ENCODE data around the gene UBE2L6.
A peak's percentile ranks its signal among the peaks of the same experiment; 100 is the strongest.

The UBE2L6 gene

DNA sequence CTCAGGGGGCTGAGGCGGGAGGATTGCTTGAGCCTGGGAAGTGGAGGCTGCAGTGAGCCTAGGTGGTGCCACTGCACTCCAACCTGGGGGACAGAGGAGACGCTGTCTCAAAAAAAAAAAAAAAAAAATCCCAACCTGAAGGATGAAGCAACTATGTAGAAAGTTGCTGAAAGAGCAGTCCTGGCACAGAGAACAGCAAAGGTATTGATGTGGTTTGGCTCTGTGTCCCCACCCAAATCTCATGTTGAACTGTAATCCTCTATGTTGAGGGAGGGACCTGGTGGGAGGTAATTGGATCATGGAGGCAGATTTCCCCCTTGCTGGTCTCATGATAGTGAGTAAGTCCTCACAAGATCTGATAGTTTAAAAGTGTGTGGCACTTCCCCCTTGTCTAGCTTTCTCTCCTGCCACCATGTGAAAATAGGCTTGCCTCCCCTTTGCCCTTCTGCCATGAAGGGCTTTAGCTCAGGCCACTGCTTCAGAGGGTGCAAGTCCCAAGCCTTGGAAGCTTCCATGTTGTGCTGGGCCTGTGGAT is 19.3 kb upstream of the UBE2L6 start:
- Mint-ChIP-seq H3K36me3 (no peaks in the 10 kb centered on the region), H3K9me3 (no peaks in the 10 kb centered on the region), H3K4me1 (peaks cover 20% of the 10 kb centered on the region), H3K27me3 (peaks cover 12% of the 10 kb centered on the region), H3K4me3 (no peak overlapping the region), H3K27ac (no peak overlapping the region)
- ATAC-seq: no peak

DNA sequence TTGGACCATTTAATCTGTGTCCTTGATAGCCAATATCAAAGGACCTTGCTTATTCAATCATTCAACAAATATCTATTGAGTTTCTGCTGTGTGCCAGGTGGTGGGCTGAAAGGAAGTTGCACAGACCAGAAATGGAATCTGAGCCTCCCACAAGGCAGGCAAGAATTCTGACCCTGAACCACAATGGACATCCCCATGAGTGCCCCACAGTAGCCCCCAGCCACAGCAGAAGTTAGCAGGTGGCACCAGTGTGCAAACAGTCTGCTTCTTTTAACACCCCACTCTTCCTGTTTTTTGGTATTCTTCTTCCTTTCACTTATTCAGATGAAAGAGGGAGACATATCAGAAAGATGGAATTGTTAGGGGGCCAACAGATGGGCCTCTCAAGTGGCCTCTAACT is 17.8 kb upstream of the UBE2L6 start:
- no peaks in the 10 kb centered on the region for H3K36me3 Mint-ChIP-seq
- H3K4me1 Mint-ChIP-seq: peaks cover 20% of the 10 kb centered on the region
- no peaks in the 10 kb centered on the region for H3K27me3 Mint-ChIP-seq
- H3K9me3 Mint-ChIP-seq: no peaks in the 10 kb centered on the region
- H3K27ac Mint-ChIP-seq: no peak overlapping the region
- peak; percentile 62 for ATAC-seq
- no peak overlapping the region for H3K4me3 Mint-ChIP-seq

DNA sequence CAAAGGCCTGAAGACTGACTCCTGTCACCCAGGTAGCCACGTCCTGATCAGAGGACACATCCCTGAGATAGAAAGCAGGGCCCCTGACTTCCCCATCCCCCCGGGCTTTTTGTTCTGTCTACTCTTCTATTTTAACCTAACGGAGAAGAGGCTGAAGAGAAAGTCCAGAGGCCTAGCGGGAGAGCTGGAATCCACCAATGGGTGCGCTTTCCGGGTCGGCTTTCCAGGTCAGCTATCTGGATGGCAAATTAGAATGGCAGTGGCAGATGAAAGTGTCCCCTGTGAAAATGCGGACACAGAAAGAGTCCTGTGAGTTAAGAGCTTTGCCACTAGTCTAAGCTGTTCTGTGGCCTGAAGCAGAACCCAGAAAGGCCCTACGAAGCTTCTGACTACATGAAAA is 16.9 kb upstream of the UBE2L6 start:
- H3K4me3 Mint-ChIP-seq: no peak overlapping the region
- no peaks in the 10 kb centered on the region for H3K9me3 Mint-ChIP-seq
- peaks cover 20% of the 10 kb centered on the region for H3K4me1 Mint-ChIP-seq
- no peak for ATAC-seq
- H3K27me3 Mint-ChIP-seq: no peaks in the 10 kb centered on the region
- no peak overlapping the region for H3K27ac Mint-ChIP-seq
- no peaks in the 10 kb centered on the region for H3K36me3 Mint-ChIP-seq

DNA sequence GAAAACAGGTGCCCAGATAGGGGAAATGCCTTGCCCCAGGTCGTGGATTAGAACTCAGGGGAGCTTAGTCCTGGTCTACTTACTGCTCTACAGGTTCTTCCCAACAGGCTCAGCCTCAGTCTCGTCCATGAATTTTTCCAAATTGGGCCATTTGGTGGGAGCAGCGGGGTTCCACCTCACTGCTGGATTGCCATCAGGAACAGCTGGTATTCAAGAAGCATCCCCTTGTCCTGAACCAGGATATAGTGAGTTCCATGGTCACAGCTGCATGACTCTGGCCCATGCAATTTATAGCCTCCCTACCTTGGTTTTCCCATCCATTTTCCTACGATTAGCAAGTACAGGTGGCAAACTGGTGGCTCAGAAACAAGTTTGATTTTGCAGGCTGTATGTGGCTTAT is 6.6 kb upstream of the UBE2L6 start:
- Mint-ChIP-seq H3K4me3 (no peak overlapping the region), H3K4me1 (no peaks in the 10 kb centered on the region), H3K27ac (no peak overlapping the region), H3K9me3 (no peaks in the 10 kb centered on the region), H3K36me3 (peaks cover 4% of the 10 kb centered on the region), H3K27me3 (peaks cover 13% of the 10 kb centered on the region)
- no peak for ATAC-seq

DNA sequence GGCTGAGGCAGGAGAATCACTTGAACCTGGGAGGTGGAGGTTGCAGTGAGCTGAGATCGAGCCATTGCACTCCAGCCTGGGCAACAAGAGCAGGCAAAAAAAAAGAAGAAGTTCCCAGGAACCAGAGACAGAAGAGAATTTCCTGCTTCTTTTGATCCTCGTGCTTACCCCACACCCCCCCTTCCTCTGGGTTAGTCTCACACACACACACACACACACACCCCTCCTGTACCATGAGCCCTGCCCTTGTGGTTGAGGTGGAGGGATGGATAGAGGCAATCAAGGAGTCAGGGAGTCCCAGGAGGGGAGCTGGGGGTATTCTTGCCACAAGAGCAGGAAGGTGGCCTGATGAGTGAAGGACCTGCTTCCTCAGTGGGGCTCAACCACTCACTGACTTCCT is 4.1 kb upstream of the UBE2L6 start:
- Mint-ChIP-seq H3K4me1 (peaks cover 7% of the 10 kb centered on the region), H3K27ac (peak overlapping the region; percentile 30), H3K36me3 (peaks cover 4% of the 10 kb centered on the region), H3K9me3 (no peaks in the 10 kb centered on the region), H3K4me3 (no peak overlapping the region), H3K27me3 (peaks cover 8% of the 10 kb centered on the region)
- no peak for ATAC-seq

DNA sequence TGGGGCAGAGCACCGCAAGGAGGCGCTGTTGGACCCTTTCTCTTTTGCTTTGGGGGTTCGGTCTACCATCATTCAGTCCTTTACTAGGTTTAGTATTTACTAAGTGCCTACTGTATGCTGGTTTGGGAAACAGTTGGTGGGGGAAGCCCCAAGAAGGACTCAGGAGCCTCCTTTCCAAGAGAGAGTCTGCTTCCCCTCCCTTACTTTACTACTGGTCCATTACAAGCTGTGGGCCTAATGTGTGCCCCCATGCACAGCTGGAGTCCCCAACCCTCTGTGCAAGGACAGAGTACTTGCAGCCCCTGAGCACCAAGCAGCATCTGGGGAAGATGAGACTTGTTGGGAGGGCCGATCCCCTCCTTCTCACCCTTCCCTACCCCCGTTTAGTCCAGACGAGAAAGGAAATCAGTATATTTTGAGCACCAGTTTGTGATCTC is 876 bp upstream of the UBE2L6 start:
- Mint-ChIP-seq H3K4me3 (peak overlapping the region; percentile 93), H3K27me3 (no peaks in the 10 kb centered on the region), H3K27ac (peak overlapping the region; percentile 84), H3K4me1 (peaks cover 40% of the 10 kb centered on the region), H3K36me3 (peaks cover 12% of the 10 kb centered on the region), H3K9me3 (no peaks in the 10 kb centered on the region)
- peak; percentile 18 for ATAC-seq

DNA sequence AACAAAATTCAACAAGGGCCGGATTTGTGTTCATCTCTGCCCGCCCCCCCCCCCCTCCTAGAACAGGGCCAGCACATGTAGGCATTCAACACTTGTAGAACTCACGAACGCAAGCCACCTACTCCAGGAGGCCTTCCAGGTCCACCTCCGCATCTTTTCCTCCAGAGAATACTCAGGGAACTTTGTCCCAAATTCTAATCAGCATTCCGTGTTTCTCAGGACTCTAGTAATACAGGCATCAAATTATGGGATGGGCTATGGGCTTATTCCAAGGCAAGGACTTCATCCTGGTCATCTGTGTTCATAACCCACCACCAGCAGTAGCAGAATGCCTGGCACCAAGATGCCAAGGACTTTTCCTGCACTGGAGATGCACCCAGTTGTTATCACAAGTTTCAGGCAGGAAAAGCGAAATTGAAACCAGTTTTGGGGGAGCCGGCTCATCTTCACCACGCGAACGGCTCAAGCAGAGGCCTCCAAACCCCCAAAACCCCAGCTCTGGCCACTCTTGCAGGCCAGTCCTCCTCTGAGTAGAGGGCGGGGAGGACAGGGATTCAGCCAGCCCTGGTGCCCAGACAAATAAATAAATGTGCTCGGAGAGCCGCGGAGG is 462 bp downstream of the UBE2L6 start:
- peaks cover 12% of the 10 kb centered on the region for H3K36me3 Mint-ChIP-seq
- H3K27ac Mint-ChIP-seq: peak overlapping the region; percentile 84
- peak; percentile 3 for ATAC-seq
- peaks cover 53% of the 10 kb centered on the region for H3K4me1 Mint-ChIP-seq
- no peaks in the 10 kb centered on the region for H3K9me3 Mint-ChIP-seq
- no peaks in the 10 kb centered on the region for H3K27me3 Mint-ChIP-seq
- H3K4me3 Mint-ChIP-seq: peak overlapping the region; percentile 93

DNA sequence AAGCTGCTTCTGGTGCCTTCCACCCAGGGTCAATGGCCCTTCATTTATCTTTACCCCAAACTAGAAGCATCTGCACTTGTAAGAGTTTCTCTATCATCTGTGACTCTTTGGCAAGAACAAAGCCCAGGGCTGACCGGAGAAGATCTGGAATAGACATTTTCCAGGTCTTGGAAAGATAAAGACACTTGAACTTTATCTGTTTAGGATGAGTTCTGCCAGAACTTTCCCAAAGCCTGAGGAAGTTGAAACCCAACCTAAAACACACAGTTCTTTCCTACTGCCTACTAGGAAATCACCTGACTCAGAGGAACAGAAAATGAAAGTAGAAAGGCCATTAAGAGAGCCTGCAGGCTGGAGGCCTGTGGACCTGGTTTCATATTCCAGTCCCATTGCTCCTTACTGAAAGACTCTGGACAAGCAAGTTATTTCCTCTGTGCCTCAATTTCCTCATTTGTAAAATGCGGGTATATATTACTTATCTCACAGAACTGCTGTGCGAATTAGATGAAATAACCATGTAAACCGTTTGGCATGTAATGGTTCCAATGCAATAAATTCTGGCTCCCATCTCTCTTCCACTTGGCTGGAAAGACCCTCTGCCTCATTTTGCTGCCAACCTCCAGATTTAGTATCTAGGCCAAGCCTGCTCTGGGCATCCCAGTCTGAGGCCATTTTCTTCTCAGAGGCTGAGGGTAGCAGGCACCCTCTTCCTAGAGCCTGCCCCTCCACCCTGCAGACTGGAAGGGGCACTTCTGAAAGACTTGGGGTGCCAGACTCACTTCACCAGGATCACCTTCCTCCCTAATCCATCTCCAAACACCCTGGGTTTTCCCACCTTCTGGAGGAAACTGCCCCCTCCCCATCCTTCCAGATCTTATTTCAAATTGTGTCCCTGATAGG is 1.2 kb downstream of the UBE2L6 start:
- peak; percentile 49 for ATAC-seq

DNA sequence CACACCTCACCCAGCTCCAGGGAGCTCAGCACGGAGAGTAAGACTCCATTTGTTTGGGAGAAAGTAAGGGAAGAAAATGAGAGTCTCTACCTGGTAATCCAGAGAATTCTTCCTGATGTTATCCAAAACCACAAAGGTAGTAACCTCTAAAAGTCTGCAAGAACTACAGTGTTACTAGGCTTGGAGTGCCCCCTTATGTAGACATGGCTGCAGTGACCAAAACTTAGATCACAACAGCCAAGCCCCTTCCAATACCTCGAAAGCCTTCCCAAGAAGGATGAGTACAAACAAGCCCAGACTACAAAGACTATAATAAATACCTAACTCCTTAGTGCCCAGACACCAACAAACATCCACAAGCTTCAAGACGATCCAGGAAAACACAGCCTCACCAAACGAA is 4.9 kb downstream of the UBE2L6 start:
- no peaks in the 10 kb centered on the region for H3K27me3 Mint-ChIP-seq
- no peak overlapping the region for H3K4me3 Mint-ChIP-seq
- H3K9me3 Mint-ChIP-seq: no peaks in the 10 kb centered on the region
- no peak for ATAC-seq
- peaks cover 66% of the 10 kb centered on the region for H3K4me1 Mint-ChIP-seq
- no peak overlapping the region for H3K27ac Mint-ChIP-seq
- peaks cover 29% of the 10 kb centered on the region for H3K36me3 Mint-ChIP-seq

More for the DNA sequence above, 1.2 kb downstream of the UBE2L6 start:
- H3K4me3 Mint-ChIP-seq: peak overlapping the region; percentile 93
- no peaks in the 10 kb centered on the region for H3K9me3 Mint-ChIP-seq
- peaks cover 59% of the 10 kb centered on the region for H3K4me1 Mint-ChIP-seq
- H3K27ac Mint-ChIP-seq: peak overlapping the region; percentile 84
- peaks cover 16% of the 10 kb centered on the region for H3K36me3 Mint-ChIP-seq
- no peaks in the 10 kb centered on the region for H3K27me3 Mint-ChIP-seq

DNA sequence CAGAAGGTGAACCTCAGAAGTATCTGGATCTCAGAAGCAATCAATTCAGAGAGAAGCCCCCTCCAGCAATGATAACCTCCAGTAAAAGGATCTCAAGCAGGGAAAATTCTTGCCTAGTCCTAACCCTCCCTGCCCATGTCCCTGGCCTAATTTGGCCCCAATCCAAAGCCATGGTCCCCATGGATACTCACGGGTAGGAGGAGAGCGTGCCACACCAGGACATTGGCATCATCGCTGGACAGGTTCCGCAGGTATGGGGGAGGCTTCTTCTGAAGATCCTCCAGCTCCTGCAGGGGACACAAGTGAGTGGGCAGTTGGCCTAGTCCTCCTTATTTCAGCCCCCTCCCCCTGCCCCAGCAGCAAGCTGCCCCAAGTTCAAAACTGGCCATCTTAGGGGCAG is 7.3 kb downstream of the UBE2L6 start:
- peaks cover 45% of the 10 kb centered on the region for H3K4me1 Mint-ChIP-seq
- peaks cover 47% of the 10 kb centered on the region for H3K36me3 Mint-ChIP-seq
- no peak overlapping the region for H3K4me3 Mint-ChIP-seq
- no peaks in the 10 kb centered on the region for H3K9me3 Mint-ChIP-seq
- H3K27ac Mint-ChIP-seq: no peak overlapping the region
- H3K27me3 Mint-ChIP-seq: no peaks in the 10 kb centered on the region
- ATAC-seq: no peak

DNA sequence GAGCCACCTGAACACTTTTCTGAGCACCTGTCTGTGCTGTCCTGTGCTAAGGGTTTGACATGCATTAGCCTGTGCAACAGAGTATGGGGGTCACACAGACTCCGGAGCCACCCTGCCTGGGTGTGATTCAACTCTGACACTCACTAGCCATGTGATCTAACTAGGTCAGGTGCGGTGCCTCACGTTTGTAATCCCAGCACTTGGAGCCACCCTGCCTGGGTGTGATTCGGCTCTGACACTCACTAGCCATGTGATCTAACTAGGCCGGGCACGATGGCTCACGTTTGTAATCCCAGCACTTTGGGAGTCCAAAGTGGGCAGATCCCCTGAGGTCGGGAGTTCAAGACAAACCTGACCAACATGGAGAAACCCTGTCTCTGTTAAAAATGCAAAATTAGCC is 11.4 kb downstream of the UBE2L6 start:
- H3K4me1 Mint-ChIP-seq: peaks cover 5% of the 10 kb centered on the region
- H3K4me3 Mint-ChIP-seq: no peak overlapping the region
- H3K27ac Mint-ChIP-seq: no peak overlapping the region
- peaks cover 60% of the 10 kb centered on the region for H3K36me3 Mint-ChIP-seq
- no peaks in the 10 kb centered on the region for H3K9me3 Mint-ChIP-seq
- no peaks in the 10 kb centered on the region for H3K27me3 Mint-ChIP-seq
- ATAC-seq: no peak

DNA sequence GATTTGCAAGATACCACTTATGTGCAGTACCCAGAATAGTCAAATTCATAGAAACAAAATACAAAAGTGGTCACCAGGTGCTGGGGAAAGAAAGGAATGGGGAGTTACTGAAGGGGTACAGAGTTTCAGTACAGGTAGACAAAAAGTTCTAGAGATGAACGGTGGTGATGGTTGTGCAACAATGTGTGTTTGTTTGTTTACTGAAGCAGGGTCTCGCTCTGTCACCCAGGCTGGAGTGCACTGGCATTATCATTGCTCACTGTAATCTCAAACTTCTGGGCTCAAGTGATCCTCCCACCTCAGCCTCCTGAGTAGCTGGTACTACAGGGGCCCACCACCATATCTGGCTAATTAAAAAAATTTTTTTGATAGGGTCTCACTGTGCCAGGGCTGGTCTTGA is 12.1 kb downstream of the UBE2L6 start:
- Mint-ChIP-seq H3K36me3 (peaks cover 59% of the 10 kb centered on the region), H3K4me3 (no peak overlapping the region)

DNA sequence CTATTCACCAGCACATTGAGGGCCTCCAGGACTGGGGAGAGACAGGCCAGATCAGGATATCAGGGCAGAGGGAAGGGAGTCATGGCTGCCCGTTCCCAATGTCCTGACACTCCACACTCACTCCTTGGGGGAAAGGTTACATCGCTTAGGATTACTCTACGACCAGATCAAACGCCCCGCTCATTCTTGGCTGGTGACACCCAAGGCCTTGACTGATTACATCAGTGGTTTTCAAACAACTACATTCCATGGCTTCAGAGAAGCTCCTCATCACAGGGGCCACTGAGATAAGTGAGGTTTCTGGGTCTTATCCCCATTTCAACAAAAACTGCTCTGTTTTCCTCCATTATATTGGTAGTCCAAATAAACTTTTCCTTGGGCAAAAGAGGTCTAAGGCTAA is 15.0 kb downstream of the UBE2L6 start:
- peaks cover 14% of the 10 kb centered on the region for H3K4me1 Mint-ChIP-seq
- H3K36me3 Mint-ChIP-seq: peaks cover 72% of the 10 kb centered on the region
- H3K4me3 Mint-ChIP-seq: no peak overlapping the region
- H3K27me3 Mint-ChIP-seq: no peaks in the 10 kb centered on the region
- H3K9me3 Mint-ChIP-seq: peaks cover 3% of the 10 kb centered on the region
- no peak for ATAC-seq
- H3K27ac Mint-ChIP-seq: no peak overlapping the region

More for the DNA sequence above, 12.1 kb downstream of the UBE2L6 start:
- Mint-ChIP-seq H3K27ac (no peak overlapping the region), H3K27me3 (no peaks in the 10 kb centered on the region), H3K4me1 (no peaks in the 10 kb centered on the region), H3K9me3 (no peaks in the 10 kb centered on the region)
- no peak for ATAC-seq

DNA sequence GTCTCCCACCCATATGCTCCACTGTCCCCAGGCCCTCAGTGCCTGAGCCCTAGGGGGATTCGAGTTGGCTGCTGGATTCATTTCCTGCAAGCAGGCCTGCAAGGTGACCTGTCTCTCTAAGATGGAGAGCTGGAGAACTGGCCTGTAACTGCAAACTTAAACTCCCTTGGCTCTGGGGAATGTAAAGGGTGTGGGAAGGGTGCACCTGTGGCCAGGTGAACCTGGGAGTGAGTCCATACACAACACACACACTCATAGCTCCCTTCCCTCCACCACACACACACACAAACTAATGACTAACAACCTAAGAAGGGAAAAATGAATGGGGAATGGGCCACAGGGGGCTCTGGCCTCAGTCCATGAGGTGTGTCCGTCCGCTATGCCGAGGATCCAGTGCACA is 15.5 kb downstream of the UBE2L6 start:
- ATAC-seq: no peak
- Mint-ChIP-seq H3K27me3 (no peaks in the 10 kb centered on the region), H3K9me3 (peaks cover 3% of the 10 kb centered on the region), H3K4me3 (no peak overlapping the region), H3K27ac (no peak overlapping the region), H3K36me3 (peaks cover 71% of the 10 kb centered on the region), H3K4me1 (peaks cover 20% of the 10 kb centered on the region)

DNA sequence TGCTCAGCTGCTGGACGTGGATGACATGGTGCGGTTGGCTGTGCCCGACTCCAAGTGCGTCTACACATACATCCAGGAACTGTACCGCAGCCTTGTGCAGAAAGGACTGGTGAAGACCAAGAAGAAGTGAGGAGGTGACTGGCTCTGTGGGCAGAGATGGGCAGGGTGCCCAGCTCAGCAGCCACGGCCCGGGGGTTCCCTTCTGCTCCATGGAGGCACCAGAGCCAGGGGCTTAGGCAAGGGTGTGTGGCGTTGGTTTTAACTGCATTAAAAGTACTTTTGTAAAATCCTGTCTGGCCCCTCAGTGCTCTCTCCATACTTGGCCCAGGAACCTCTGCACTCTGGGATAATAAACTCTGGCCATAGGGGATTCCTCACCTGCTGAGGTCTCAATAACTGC is 17.5 kb downstream of the UBE2L6 start:
- peaks cover 21% of the 10 kb centered on the region for H3K4me1 Mint-ChIP-seq
- H3K27ac Mint-ChIP-seq: no peak overlapping the region
- H3K4me3 Mint-ChIP-seq: no peak overlapping the region
- peaks cover 56% of the 10 kb centered on the region for H3K36me3 Mint-ChIP-seq
- peaks cover 3% of the 10 kb centered on the region for H3K9me3 Mint-ChIP-seq
- no peak for ATAC-seq
- no peaks in the 10 kb centered on the region for H3K27me3 Mint-ChIP-seq
